ENCODE results near the gene TRAK1.

- TF ChIP-seq, protein P1, sequence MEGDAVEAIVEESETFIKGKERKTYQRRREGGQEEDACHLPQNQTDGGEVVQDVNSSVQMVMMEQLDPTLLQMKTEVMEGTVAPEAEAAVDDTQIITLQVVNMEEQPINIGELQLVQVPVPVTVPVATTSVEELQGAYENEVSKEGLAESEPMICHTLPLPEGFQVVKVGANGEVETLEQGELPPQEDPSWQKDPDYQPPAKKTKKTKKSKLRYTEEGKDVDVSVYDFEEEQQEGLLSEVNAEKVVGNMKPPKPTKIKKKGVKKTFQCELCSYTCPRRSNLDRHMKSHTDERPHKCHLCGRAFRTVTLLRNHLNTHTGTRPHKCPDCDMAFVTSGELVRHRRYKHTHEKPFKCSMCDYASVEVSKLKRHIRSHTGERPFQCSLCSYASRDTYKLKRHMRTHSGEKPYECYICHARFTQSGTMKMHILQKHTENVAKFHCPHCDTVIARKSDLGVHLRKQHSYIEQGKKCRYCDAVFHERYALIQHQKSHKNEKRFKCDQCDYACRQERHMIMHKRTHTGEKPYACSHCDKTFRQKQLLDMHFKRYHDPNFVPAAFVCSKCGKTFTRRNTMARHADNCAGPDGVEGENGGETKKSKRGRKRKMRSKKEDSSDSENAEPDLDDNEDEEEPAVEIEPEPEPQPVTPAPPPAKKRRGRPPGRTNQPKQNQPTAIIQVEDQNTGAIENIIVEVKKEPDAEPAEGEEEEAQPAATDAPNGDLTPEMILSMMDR (IDR thresholded peaks at IDR 0.05): no peak
- no peak for TF ChIP-seq POLR2AphosphoS5 (IDR thresholded peaks at IDR 0.05)
- no peak for TF ChIP-seq EP300 (IDR thresholded peaks at IDR 0.05)
- TF ChIP-seq POLR2A (IDR thresholded peaks at IDR 0.05): no peak
Observed at GRCh38 chr3:42195879-42196330, 104.7 kb downstream of the TRAK1 start.
